Activated CD8-positive, alpha-beta memory T cell treated with anti-CD3 and anti-CD28 coated beads for 4 hours (primary cell): ENCODE data around the gene C10orf90.

Source experiments
- DNase-seq, 2 donors: peaks; one replicate each; pipeline ENCODE4 v3.0.0-alpha.2; 2020; ENCODE audit warnings: low read depth in 2 of 2

C10orf90 gene, protein sequence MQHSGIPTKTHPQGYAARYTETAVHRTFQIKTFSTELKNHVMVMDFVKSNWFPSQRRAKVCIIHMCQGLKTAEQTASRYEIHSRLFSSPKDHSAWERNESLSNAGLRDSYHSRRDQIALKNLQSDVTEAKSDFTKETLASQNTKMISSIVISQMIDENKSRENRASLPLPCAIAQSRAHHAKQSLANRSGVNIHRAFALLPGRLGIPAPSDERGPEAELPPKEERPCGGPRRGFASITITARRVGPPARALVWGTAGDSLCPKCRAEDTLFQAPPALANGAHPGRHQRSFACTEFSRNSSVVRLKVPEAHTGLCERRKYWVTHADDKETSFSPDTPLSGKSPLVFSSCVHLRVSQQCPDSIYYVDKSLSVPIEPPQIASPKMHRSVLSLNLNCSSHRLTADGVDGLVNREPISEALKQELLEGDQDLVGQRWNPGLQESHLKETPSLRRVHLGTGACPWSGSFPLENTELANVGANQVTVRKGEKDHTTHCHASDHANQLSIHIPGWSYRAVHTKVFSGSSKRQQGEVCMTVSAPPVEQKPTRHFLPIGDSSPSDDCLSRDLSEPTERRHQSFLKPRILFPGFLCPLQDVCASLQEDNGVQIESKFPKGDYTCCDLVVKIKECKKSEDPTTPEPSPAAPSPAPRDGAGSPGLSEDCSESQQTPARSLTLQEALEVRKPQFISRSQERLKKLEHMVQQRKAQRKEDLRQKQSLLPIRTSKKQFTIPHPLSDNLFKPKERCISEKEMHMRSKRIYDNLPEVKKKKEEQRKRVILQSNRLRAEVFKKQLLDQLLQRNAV

DNA sequence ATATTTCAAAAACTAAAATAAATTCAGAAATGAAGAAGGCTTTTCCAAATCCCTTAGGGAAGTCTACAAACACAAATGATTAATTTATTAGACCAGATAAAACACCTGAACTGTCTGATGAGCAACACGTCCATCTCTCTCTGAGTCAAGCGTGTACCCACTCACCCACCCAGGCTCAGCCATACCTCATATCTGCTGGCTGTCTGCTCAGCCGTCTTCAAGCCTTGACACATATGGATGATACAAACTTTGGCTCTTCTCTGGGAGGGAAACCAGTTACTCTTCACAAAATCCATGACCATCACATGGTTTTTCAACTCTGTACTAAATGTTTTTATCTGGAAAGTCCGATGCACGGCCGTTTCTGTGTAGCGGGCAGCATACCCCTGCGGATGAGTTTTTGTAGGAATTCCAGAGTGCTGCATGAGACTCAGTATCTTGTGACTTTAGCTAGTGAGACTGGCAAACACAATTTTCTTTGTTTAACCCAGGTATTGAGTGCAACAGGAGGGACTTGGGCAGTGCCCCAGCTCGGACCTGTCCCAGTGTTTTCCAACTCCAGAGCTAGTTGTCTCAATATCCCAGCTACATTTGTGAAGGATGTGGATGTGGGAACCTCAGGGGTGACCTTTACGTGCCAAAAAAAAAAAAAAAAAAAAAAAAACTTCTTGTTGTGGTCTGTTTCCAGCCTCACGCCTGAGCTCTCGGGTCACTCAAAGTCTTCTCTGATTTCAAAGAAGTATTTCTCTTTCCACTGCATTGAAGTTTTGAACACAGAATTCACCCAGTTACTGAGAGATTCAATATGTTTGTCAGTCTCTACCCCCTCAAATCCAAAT is at the start of gene C10orf90:
Gene C10orf90 (minus strand): TSS at position 638 of the 839 bp plus-strand sequence. CDS start 213 bp downstream, at position 425.
- no peak for DNase-seq

DNA sequence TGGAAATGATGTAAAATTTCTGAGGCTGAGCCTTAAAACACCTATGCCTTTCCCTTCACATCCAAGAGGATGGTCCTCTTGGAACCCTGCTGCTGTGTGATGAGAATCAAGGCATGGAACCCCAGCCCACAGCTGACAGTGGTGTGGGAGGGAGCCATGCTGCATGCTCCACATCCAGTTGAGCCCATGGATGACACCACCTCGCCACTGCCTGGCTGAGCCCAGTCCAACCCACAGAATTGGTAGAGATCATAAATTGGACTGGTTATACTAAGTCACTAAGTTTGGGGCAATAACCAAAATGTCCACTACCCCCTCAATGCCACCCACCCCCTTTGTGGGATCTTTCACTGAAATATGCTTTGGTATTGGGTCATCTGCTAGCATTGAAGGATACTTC is 45.9 kb upstream of the C10orf90 start:
- no peak for DNase-seq

DNA sequence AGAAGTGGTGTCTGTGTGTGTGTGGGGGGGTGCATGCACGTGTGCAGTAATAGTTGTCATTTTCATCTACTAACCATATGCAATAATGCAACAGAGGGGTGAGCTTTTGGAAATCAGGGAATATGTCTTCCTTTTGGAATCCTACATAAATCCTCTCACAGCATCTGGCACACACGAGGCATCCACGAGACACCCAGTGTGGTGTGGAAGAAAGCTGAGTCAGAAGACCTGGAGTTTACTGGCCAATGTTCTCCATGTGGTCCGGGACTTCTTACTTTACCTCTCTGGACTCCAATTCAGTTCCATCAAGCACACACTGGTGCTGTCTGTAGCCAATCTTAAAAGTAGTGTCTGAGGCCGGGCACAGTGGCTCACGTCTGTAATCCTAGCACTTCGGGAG is 43.1 kb upstream of the C10orf90 start:
- DNase-seq = no peak

DNA sequence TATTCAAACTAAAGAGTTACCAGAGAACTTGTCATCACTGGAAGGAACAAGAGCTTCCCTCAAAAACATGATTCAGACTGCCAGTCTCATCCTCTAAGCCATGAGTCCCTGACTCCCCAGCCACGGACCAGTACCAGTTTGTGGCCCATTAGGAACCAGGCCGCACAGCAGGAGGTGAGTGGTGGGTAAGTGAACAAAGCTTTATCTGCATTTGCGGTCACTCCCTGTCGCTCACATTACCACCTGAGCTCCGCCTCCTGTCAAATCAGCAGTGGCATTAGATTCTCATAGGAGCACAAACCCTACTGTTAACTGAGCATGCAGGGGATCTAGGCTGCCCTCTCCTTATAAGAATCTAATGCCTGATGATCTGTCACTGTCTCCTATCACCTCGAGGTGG is 42.2 kb upstream of the C10orf90 start:
- DNase-seq = no peak

DNA sequence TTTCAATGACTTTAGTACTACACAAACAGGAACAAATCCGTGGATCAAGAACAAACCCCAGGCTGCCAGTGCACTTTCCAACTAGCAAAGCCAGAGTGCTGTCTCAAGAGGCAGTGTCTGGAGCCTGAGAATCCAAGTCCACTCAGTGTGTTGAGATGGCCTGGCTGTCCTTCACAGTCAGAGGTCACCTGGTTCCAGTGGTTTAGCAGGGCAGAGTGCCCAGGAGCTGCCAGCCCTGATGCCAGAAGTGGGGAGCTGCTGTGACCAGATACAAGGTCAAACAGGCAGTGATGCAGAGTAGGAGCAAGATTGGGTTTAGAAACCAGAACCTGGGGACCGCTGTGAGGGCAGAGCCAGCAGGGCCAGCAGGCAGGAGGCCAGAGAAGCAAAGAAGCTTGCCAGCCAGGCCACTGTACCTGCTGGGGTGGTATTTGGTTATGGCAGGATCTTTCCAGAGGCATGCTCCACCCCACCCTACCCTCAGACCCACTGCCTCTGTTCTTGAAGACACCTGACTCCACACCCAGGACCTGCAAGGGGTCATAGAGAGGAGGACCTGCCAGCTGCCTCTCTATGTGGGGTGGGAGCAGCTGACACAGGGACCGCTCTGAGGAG is 35.6 kb upstream of the C10orf90 start:
- no peak for DNase-seq

DNA sequence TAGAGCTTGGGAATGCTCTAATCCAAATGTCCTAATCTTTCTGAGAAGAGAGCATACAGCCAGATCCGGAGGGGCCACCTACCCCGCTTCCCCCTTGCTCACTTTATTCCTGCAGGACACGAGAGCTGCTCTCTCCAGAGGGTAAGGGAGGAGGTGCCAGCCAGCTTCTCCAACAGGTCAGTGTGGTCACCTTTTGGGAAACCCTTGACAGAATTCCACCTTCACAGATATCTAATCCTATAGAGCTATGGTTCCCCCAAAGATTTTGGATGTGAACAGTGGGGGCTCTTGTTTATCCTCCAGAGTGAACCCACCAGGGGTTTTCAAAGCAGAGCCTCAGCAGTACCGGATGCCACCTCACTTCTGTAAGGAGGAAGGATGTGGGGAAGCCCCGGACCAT is 34.6 kb upstream of the C10orf90 start:
- no peak for DNase-seq

DNA sequence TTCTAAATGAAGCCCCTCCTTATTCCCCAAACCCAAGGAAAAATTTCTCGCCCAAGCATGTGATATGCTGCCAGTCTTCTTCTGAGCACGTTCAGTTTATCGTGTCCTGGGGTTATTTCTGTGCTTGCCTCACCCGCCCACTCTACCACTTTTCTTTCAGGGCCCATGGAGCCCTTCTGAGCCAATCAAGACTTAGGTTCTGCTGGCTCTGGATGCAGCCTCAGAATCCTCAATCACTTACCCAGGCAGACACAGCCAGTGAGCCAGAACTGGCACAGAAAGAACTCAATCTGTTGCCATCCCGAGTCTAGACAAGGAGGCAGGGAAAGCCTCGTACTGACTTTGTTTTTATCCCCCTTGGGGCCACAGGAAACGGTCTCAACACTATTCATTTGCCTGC is 34.2 kb upstream of the C10orf90 start:
- DNase-seq = no peak

DNA sequence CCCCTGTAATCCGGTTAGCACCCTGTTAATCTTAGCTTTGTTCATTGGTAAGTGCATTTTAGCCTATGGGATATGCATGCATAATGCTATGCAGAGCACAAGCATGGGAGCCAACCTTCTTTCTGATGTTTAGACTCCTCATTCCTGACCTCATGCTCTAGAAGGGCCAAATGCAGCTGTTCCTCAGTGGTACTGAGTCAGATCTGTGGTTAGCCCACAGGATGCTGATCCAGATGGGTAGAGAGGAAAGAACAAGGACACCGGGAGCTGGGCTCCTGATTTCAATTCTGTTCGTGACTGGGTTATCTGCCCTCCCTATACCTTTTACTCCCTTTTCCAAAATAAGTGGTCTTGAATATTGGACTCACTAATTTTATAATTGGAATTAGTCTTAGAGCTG is 31.7 kb upstream of the C10orf90 start:
- DNase-seq = no peak

DNA sequence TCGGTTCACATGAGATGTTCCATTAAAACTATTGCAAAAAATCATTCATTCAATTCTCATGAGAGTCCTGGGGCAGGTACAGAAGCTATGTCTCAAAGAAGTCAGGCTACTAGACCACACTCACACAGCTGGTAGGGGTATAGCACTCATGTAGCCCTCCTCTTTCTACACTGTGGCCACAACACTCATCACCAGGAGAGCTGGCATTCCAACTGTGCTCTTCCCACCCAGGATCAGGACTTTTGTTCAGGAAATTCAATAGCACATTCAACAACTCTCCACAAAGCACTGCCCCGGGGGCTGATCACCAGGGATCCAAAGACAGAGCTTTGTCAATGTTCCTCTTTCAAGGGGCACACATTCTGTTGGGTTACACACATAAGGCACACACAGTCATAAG is 31.0 kb upstream of the C10orf90 start:
- DNase-seq = no peak

DNA sequence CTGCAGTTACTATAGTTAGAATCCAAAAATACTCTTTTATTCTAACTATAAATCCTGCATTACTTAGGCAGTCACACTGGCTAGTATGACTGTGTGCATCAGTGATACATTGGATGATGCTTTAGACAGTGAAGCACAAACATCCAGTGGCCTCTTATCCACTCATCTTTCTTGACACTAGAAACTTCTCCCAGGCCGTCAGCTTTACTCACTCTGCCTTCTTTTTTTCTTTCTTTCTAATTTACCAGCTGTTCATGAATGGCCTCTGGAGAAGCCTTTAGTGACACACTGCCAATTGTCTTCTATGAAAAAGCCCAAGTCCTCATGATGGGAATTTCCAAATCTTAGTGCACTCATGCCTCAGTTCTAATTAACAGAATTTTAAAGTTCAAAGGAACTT is 26.2 kb upstream of the C10orf90 start:
- no peak for DNase-seq

DNA sequence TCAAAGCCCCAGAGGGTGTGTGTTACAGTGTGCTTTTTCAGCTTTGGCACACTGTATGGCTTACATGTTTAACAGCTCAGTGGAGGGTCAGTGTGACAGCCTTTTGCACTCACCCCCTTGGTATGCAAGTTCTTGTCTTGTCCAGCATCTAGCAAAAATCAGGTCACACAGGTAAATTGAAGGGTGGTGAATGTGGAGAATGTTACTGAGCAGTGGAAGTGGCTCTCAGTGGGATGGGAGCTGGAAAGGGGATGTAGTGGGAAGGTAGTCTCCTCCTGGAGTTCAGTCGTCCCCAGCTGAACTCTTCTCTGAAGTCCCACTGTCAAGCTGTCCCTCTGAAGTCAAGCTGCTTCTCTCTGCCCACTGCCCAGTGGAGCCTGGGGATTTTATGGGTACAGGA is 21.0 kb upstream of the C10orf90 start:
- no peak for DNase-seq

DNA sequence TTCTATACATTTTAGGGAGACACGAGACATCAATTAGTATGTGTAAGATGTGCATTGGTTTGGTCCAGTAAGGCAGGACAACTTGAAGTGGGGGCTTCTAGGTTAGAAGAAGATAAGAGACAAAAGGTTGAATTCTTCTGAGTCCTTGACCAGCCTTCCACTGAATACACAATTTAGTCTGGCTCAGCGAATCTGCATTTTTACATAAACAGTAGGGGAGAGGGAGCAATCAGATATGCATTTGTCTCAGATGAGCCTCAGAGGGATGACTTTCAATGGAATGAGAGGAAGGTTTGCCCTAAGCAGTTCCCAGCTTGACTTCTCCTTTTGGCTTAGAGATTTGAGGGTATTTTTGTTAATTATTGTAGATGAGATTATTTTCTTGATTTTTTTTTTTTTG is 20.0 kb upstream of the C10orf90 start:
- no peak for DNase-seq

DNA sequence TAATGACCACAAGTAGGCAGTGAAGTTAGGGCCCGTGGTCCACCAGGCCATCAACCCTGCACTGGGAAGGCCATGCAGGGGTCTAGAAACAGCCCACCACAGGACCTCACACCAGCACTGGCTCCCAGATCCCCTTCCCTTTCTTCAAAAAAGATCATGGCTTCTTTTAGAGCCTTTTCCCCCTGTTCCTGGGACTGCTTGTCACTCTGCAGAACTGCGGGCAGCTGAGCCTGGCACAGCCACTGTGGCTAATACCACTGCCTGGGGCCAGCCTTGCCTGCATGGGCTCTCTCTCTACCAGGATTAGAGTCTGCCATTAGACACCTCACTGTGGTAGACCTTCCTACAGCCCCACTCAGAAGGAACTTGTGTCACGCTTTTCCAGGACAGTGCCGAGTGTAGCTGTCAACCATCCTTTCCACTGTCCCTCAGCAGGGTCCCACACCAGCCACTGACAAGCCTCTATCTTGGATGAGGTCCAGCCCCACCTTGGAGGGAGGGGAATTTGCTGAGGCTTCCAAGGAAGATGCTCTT is 19.0 kb upstream of the C10orf90 start:
- no peak for DNase-seq

DNA sequence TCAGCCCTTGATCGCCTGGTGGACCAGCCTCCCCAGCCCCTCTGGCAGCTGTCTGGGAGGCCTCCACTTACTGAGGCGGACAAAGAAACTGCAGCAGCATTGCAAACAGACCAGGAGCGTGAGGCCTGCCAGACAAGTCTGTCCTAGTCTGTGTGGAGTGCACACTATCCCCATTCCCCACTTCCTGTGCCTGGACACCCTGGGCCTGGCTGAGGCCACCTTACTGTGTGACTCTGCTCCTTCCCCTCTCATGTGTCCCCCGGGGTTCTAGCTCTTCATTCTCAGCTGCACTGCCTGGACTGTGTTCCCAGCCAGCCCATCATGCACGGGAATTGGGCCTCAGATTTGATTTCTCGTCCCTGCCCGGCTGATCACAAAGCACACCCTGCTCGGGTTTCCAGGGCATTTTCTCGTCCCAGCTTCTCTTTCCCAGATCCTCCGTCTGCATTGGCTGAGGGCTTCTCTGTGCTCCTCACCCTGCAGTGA is 16.7 kb upstream of the C10orf90 start:
- DNase-seq = no peak

DNA sequence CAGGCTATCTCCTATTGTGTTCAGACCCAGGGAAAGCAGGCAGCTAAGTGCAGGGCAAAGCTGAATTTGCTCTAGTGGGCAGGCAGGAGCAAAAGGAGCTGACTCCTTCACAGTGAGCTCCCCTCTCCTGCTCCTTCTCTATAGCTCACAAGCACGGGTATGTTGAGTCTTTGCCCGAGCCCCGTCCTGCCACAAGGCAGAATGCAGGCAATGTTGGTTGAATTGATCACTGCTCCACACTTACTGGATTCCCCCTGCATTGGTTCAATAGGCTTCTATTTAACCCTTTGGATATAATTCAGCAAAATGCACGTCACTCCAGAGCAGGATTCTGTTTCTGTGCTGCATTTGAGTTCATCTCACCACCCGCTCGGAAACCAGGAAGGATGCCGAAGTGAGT is 16.2 kb upstream of the C10orf90 start:
- no peak for DNase-seq

DNA sequence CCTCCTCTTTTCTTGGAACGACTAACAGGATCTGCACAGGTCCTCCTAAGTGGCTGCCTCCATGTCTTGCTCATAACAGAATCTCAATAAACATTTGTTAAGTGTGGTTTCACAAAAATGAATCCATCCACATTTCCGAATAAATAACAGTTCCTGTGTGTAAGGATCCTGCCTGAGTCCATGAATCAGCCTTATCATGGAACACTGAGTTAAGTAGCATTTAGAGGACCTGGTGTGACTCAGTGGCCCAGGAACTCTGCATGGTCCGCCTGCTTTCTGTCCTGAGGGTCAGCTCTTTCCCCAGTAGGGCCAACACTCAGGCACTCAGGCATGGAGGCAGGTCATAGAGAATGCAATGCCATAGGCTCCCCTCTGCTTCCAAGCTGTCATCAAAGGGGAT is 15.8 kb upstream of the C10orf90 start:
- no peak for DNase-seq

DNA sequence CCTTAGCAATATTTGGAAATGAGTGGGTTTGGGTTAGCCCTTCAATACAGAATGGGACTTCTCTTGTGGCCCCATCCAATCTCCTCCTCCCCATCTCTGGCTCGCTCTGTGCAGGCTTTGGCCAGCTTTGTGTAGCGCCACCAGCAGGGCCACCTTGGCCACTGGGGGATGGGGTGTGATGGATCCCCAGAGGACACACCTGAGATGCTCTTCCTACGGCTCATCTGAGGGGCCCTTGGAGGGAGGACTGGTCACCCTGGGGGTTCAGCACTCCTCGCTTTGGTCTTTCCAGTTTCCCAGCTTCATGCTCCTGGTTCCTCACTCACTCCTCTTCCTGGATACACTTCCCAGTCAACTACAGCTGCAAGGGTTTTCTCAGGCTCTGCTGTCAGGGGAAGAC is 15.3 kb upstream of the C10orf90 start:
- DNase-seq = no peak

DNA sequence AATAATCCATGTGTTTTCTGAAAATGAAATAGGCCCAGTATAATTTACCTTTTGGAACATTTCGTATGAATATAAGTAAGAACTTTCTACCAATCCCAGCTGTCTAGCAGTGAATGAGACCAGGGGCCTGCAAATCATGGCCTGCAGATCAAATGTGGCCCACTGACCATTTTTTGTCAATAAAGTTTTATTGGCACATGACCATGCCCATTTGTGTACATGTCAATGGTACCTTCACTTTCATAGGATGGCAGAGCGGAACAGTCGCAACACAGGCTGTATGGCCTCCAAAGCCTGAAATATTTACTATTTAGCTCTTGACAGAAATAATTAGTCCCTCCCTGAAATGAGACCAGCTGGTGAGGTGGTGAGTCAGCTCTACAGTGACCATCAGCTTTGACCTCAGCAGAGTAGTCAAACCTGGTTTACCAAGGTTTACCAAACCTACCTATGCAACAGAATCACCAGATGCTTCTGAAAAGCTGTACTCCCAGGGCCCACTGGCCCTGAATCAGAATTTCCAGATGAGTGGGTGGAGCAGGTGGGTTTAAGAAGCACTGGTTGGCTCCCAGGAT is 13.8 kb upstream of the C10orf90 start:
- DNase-seq = no peak

DNA sequence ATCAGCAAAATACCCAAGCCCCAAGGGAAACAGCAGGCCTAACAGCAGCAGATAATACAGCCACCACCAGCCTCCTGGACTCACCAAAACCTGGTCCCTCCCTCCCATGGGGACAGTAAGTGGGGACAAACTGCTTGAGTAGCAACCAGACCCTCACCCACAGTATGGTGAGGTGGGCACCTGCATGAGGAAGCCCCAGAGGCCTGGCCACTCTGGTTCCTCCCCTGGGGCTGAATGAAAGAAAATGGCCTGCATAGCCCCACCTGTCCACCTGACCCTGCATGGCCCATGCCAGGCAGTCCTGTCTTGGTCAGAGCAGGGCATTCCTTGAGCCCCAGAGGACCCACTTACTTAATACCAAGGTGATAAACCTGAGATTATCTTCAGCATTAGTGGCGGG is 13.0 kb upstream of the C10orf90 start:
- DNase-seq = no peak

DNA sequence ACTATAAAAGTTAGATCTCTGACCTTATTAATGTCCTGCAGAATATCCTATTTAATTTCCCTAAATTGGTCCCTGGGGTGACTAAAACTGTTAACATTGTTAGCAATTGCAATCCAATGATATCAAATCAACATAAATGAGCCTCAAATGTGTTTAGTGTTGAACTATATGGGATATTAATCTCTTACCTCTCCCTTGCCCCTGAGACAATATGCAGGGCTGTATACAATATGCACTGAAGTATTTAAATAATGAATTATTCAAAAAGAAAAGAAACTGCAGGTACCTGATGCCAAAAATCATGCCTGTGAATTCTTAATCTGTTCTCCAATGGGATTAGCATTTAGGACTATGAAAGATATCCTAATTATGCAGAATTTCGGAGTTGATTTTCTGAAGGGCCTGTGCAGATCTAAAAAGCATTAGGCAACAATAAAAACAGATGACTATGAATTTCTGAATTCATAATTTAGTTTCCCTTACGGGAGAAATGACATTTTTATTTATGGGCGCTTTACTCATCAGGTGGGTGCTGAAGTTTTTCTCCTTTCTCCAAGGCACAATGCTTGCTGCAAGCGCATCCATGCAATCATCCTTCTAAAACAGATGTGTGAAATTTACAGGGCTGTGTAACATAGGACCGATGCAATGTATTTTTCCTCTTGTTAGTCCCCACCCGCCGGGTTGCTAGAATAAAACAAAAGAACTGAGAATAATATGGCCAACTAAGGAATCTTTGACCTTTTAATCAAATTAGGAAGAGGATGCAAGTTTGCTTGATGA is 5.4 kb upstream of the C10orf90 start:
- no peak for DNase-seq
